ENCODE data around the gene CDH4.

CDH4 gene

DNA sequence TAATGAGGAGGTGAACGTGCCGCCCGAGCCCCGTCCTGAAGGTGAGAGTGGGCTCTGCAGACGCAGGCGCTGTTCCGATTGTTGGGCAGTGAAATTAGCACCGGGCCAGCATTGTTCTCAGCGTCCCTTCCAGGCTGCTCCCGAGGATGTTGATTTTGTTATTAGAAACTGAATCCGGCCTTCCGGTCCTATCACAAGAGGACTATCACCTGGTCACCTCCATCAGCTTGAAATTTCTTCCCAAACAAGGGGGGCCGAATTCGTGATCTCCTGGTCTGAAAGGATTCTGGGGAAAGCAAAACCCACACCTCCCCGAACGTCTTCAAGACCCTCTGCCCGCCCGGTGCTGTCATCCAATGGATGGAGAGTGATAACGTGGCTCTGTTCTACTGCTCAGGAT, 627.6 kb downstream of the CDH4 start:
- POLR2A ChIA-PET, result no interaction called here
- CTCF ChIA-PET, result no interaction called here
- no peak for DNase-seq (ENCODE audit: extremely low spot score)
- TF ChIP-seq, protein P1, sequence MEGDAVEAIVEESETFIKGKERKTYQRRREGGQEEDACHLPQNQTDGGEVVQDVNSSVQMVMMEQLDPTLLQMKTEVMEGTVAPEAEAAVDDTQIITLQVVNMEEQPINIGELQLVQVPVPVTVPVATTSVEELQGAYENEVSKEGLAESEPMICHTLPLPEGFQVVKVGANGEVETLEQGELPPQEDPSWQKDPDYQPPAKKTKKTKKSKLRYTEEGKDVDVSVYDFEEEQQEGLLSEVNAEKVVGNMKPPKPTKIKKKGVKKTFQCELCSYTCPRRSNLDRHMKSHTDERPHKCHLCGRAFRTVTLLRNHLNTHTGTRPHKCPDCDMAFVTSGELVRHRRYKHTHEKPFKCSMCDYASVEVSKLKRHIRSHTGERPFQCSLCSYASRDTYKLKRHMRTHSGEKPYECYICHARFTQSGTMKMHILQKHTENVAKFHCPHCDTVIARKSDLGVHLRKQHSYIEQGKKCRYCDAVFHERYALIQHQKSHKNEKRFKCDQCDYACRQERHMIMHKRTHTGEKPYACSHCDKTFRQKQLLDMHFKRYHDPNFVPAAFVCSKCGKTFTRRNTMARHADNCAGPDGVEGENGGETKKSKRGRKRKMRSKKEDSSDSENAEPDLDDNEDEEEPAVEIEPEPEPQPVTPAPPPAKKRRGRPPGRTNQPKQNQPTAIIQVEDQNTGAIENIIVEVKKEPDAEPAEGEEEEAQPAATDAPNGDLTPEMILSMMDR (IDR thresholded peaks at IDR 0.05; ENCODE audit: control extremely low read depth, extremely low read depth, low read depth, missing control alignments), result no peak

DNA sequence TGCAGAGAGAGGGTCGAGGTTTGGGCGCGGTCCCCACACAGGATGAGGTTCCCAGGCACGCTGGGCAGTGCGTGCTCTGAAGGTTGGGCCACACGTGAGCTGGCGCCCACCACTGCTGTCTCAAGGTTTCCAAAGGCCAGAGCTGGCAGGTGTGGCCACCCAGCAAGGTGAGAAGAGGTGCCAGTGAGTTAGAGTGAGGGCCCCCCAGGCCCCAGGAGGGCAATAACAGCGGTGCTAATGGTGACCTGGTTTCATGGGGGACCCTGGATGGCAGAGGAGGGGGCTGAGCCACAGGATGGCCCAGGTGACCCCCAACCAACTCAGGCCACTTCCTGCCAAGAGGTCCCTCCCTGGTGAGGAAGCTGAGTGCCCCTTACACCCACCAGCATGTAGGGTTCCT, 628.6 kb downstream of the CDH4 start:
- ChIA-PET CTCF (no interaction called here), POLR2A (no interaction called here)
- TF ChIP-seq, protein P1 (IDR thresholded peaks at IDR 0.05; ENCODE audit: control extremely low read depth, extremely low read depth, low read depth, missing control alignments), result no peak
- no peak for DNase-seq (ENCODE audit: extremely low spot score)

DNA sequence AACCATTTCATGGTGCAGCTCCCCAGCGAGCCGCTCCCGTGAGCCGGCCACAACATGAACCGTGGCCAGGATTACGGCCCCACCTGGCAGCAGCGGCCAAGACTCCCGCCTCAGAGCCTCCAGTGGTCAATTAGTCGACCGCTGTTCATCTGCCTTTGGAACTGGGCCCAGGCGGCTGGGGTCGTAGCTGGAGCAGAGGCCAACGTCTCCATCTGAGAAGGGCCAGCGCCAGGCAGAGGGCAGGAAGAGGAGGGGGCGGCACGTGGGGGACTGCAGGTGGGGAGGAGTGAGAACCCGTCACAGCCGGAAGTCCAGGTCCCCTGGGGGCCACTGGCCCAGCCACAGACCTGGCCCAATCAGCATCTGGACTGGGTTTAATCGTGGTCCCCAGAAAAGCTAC, 629.4 kb downstream of the CDH4 start:
- CTCF ChIA-PET, result no interaction called here

DNA sequence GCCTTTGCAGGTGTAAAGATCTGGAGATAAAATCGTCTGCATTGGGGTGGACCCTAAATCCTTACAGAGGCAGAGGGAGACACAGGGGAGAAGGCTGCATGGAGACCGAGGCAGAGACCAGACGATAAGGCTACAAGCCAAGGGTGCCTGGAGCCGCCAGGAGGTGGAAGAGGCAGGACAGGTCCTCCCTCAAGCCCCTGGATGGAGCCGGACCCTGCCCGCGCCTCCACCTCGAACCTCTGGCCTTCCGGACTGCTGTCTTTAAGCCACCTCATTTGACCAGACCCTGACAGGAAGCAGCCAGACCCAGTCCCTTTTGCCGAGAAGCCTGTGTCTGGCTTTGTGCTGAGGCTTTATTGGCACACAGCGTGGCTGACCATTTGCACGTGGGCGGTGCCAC, 629.8 kb downstream of the CDH4 start:
- CTCF ChIA-PET, result no interaction called here
- TF ChIP-seq, protein P1 (IDR thresholded peaks at IDR 0.05; ENCODE audit: control extremely low read depth, extremely low read depth, low read depth, missing control alignments), result no peak
- POLR2A ChIA-PET, result no interaction called here
- no peak for DNase-seq (ENCODE audit: extremely low spot score)

More for the DNA sequence above, 629.4 kb downstream of the CDH4 start:
- TF ChIP-seq, protein P1 (IDR thresholded peaks at IDR 0.05; ENCODE audit: control extremely low read depth, extremely low read depth, low read depth, missing control alignments), result no peak
- DNase-seq (ENCODE audit: extremely low spot score), result no peak
- POLR2A ChIA-PET, result no interaction called here

DNA sequence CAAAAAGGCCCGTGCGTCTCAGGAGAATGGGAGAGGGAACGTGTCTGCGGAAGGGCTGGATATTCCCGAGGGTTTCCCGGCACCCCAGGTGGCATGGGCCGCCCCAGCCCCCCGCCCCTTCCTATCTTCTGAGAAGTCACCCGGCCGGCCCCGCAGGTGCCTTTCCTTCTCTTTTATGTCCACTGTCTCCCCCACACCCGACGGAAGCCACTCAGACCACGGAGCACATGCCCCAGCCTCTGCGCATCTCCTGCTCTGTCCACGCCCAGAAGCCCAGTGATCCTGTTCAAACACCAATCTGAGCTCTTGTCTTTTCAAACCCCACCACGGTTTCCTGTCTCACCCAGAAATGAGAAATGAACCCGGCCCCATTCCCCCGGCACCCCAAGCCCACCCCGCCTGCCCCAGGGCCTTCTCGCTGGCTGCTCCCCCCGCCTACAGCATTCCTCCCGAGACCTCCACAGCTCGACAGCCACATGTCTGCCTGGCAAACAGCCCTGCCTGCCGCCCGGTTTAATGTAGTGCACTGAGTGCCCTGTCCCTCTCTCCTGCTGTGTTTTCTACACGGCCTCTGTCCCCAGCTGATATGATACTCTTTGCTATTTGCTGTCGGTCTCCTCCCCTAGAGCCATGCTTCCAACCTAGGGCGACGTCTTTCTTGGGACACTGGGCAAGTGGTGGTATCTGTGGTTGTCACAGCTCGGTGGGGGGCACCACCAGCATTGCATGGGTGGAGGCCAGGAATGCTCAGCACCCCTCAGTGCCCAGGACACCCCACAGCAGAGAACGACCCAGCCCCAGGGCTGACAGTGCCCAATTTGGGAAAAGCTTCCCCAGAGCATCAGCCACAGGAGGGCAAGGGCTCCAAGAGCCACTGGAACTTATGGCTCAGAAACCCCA, 630.9 kb downstream of the CDH4 start:
- DNase-seq (ENCODE audit: extremely low spot score), result no peak
- TF ChIP-seq, protein P1 (IDR thresholded peaks at IDR 0.05; ENCODE audit: control extremely low read depth, extremely low read depth, low read depth, missing control alignments), result no peak
- ChIA-PET CTCF (no interaction called here), POLR2A (no interaction called here)

DNA sequence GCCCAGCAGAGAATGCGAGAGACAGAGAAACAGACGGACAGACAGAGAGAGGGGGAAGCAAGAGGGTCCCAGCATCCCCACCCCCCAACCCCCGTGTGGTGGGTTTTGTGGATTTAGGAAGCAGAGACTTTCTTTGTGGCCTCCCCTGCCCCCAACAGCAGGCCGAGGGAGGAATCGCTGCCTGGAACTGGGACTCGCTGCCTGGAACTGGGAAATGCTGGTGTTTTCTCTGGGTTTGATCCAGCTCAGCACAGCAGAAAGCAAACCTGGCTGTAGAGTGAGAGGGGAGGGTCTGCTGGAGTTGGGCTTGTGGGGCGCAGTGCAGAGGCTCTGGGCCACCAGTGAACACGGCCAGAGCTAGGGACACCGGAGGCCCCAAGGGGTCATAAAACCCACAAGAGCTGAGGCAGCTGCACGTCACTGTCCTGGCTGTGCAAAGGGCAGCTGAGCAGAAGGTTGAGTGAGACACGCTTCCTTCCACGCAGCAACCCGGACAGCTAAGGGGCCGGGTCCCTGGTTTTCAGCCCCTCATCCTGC, 631.9 kb downstream of the CDH4 start:
- ChIA-PET POLR2A (no interaction called here), CTCF (no interaction called here)
- TF ChIP-seq, protein P1 (IDR thresholded peaks at IDR 0.05; ENCODE audit: control extremely low read depth, extremely low read depth, low read depth, missing control alignments), result no peak
- DNase-seq (ENCODE audit: extremely low spot score), result no peak
